HG03439 (cell line): ENCODE data around the gene COPB2.
"Not testable (repeated sequence)": the region's sequence is repeated elsewhere in the genome, so short reads cannot be mapped to it uniquely, and the experiment has no call there.

Experiments used
- ATAC-seq: cut with Tn5 transposase; IDR thresholded peaks from one replicate; pipeline ENCODE4 v1.9.1; 2021; ENCODE audit warnings: mild to moderate bottlenecking, moderate library complexity; ENCODE audit not compliant: unreplicated experiment

COPB2 gene

DNA sequence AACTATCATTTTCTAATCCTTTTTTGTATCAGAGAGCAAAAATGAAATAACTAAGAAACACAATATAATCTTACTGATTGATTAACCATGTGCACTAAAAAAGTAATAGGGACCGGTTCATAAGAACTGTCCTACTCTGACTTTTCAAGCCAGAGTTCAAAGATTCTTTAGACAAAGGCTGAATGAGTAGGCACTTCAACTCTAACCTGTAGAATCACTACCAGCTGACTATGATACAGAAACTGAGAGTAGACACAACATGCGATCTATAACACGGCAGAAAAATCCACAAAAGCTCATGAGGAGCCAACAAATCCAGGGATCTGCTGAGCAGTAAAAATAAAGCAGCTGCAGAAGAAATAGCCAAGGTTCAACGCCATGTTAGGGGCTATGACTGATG, 8.9 kb downstream of the COPB2 start:
- ATAC-seq: no peak

DNA sequence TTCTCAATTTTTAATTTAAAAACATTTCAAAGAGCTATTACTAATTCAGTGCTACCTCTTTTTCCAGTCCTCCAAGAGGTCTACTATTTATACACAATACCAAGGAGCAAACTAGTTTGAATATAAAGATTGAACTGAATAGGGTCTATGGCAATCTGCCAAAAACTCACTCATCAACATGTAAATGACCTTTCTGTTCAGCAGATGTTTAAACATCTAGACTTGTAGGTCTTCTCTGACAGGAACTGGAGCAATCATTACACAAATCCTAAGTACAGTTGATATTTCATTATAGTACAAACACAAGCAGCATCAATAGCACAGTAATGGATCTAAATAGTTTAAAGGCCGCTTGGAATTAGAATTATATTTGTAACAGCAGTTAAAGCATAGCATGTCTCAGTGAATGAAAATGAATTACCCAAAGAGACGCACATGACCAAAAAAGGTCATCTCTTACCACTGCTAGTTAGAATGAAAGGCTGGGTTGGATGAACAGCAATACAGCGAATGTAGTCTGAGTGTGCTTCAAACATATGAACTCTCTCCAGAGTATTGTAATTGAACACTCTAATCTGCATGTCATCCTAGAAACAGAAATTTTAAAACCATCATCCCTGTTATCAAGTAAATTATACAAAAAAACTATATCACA, 10.7 kb downstream of the COPB2 start:
- no peak for ATAC-seq

DNA sequence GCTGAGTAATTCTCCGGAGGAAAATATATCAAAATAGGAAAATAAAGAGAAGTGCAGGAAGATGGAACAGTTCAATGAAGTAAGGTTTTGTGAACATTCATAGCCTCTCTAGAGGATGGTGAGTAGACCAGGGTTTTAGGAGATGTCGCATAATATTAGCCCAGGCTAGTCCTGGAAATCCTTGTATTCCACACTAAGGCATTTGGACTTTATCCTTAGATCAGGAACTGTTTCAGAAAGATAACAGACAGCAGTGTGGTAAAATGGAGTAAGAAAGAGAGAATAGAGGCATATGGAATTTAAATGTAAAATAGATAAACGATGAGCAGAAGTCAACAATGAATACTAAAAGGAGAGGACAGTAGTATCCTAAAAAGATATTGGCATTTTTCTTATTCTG, 12.1 kb downstream of the COPB2 start:
- ATAC-seq: no peak

DNA sequence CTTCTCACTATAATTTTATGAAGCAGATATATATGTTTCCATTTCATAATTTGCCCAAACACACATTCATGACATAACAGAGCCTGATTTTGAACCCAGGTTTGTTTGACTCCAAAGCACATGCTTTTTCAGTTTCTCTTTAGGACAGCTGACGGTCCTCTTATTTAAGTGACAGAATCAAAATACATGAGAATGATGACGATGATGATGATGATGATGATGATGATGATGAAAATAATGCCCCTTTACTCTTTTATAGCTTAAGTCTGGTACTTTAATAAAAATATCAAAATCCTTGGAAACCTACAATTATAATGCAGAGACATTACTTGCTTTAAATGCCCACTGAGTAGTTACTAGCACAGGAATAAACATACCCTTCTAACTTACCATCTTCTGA, 15.3 kb downstream of the COPB2 start:
- no peak for ATAC-seq

DNA sequence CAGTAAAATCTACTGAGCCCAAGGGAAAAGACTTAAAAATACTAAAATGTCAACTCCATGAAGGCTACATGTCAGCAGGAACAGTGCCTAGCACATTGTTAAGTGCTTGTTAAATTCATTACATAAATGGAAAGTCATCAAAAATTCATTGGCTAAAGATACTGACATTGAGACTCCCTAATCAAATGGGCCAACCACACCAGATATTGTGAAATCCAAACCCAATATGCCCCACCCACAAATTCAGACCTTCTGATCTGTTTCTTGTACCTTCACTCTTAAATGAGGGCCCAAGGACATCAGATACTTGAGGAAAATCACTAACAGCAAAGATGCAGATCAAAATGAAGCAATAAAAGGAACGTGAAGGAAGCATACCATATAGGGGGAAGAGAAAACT, 24.9 kb downstream of the COPB2 start:
- no peak for ATAC-seq

DNA sequence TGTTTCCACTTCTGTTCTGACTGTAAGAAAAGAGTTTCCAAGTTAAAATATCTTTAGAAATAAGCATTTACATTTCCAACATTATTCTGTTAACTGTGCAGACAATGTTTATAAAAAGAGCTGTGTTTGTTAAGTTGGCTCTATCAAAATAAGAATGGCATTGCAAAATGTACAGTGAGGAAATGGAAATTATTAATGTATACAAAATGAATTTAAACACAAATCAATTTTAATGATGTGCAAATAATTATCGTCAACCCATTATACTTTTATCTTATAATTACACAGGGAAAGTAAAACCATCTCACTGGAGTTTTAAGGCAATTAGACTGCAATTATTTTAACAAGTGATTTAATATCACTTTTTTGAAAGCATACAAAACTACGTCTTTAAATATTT, 28.2 kb downstream of the COPB2 start:
- ATAC-seq: no peak

DNA sequence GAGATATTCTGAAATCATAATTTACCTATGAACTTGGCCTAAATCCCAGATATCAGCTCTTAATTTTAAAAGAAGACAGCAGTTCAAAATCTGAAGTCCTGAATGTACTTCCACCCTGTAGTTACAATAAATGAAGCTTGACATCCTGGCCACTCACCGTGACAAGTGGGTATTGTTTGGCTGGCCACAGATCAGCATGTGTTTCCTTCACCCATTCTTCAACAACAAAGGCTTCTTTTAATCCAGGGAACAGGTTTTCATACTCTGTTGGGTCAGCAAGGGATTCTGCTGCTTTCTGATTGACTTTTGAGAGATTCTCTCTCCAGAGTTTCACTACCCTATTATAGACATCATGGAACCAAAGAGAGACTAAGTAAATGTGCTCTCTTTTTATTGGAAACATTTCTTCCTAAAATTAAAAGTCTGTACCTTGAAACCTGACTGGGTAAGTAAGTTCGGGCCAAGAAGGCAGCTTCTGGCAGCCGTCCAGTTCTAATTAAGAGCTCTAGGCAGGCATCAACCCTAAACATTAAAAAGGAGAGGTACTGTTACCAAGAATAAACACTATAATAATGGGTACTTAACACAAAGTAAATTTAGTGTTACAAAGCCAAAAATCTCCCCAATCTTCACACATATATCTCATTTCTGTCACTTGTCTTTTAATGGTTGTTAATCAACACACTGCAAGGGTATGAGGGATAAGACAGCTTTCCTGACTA, 30.4 kb downstream of the COPB2 start:
- ATAC-seq: no peak

DNA sequence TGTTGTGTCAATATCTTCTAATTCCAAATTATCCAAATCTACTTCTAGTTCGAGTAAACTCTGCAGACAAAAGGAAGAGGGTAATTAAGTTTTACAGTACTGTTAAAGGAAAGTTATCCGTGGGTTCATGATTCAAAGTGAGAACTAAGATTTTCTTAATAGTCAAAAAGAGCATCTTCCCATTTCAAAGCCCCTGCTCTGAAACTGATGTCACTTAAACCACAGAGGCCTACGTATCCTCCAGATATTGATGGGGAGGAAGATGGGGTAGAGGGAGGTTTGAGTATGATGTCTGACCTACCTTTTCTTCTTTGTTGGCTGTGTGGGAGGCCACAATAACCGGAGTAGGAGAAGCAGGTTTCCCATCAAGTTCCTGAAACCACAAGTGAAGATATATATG, 31.5 kb downstream of the COPB2 start:
- ATAC-seq: no peak

DNA sequence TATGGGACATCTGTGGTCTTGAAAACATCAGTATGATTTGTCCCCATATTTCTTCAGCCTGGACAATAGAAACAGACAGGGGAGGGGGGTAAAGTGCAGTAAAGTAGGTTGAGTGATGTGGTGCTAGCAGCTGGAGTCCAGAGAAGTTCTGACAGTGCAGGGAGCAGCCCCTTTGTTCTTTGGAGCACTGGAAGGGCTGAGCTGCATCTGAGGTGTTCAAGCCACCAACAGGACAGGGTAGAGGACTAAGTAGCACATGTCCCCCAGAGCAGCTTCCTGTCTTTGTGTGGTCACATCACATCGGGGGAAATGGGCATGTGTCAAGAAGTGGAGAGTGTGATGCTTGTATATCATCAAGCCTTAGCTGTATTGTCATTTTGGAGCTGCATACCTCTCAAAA, 33.6 kb downstream of the COPB2 start:
- ATAC-seq: no peak

DNA sequence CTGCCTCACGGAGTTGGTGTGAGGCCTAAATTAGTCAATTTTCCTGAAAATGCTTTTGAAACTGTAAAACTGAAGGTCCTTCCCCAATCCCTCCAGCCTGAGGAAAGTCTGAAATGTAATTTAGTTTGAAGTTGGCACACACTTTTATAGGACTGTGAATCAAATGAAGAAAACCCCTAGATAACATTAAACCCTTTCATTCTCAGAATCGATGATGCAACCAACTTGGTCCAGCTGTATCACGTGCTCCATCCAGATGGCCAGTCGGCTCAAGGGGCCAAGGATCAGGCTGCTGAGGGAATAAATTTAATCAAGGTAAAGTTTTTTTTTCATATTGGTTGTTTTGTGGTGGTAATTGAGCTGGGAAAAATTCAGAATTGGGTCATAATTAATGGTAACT, 34.0 kb downstream of the COPB2 start:
- ATAC-seq: no peak

DNA sequence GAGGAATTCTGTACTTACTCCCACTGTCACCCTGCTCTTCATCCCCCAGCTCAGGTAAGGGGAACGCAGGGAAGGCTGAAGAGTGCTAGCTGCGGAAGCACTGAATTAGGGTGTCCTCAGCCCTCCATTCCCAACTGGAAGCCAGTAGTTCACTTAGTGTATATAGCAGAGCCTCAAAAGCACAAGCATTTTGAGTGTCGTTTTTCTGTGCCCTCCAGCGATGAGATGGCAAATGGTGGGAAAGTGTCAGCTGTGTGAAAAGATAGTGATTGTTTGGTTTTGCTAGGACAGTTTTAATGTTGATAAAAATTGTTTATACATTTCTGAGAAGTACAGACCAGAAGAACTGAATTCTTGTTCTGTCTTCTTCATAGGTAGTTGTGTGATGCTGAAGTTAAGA, 34.8 kb downstream of the COPB2 start:
- ATAC-seq: no peak

DNA sequence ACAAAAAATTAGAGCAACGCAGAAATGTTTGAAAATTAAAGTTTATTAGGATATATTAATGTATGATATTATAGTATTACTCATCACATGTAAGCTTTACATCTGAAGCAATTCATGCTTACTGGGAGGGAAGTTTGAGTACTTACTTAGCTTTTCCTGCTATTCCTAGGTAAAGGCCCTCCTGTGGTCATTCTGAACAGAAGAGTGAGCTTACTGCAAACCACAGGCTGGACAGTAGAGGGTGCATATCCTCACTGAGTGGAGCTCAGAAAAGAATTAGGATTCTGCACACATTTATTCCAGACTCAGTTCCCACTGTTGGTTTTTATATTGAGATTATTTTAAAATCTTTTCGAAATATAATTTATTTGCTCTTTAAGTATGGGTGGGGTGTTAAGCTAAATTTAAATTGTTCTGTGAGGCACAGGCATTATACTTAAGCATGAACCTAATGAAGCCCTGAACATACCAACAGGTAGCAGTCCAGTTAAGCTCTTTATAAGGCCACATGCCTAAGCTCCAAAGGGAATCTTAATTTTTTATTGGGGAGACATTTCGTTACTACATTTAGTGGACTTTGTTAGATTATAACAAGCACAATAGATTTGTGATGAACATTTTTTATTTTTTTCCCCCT, 35.4 kb downstream of the COPB2 start:
- no peak for ATAC-seq

DNA sequence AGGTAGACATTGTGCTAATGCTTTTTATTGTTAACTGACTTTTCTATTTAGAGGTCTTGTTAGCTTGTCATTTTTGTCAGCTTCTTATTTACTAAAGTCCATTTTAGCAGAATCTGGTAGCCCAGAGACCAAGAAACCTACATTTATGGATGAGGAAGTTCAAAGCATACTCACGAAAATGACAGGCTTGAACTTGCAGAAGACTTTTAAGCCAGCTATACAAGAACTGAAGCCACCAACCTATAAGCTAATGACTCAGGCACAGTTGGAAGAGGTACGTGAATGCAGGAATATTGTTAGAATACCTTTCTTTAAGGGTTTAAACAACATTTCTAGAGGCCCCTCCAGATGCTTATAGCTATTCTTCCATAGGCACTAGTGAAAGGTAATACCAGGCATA, 42.7 kb downstream of the COPB2 start:
- no peak for ATAC-seq

DNA sequence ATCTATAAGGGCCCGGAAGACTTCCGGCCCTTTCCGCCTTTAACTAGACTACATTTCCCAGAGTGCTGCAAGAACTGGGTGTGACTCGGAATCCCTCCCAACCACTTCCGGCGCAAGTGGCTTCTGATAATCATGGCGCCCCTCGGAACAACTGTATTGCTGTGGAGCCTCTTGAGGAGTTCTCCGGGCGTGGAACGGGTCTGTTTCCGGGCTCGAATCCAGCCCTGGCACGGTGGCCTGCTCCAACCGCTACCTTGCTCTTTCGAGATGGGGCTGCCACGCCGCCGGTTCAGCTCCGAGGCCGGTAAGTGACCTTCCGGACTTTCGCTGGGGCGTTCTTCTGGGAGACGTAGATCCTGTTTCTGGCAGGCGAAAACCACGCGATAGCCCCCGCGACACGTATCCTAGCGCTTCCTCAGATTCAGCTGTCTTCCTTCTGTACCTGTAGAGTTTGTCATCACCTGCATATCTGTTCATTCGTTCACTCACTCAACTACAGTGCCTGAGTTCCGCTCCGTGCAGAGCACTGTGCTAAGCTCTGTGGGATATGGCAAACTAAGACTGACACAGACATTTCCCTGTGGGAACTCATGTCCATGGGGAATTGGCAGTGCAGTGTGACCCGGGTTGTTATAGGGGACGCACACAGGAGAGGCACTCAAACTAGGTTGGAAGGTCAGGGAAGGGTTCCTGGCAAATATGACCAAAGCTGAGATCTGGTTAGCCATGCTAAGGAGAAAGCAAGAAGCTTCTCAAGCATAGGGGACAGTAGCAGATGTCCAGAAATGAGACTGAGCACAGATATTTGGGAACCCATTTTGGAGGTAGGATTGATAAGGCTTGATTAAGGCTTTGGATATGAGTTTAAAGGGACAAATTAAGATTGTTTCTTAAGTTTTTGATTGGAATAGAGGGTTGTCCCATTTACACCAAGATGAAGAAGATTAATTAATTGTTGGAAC, 45.3 kb downstream of the COPB2 start, which contains the start of gene MRPS22:
Gene MRPS22 (plus strand): TSS at position 126 of the 962 bp plus-strand sequence. CDS start 7 bp downstream, at position 133.
- ATAC-seq: peak; percentile 96

DNA sequence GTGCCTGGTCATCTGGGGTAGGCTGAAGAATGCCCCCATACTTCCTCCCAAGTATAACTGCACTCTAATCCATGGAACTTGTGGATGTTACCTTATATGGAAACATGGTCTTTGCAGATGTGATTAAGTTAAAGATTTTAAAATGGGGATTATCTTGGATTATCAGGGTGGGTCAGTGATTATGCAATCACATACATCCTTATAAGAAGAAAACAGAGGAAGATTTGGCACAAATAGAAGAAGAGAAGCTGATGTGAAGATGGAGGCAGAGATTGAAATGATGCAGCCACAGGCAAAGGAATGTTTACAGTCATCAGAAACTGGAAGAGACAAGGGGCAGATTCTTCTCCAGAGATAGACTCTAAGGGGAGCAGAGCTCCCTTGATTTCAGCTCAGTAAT, 47.4 kb downstream of the COPB2 start:
- ATAC-seq: no peak

DNA sequence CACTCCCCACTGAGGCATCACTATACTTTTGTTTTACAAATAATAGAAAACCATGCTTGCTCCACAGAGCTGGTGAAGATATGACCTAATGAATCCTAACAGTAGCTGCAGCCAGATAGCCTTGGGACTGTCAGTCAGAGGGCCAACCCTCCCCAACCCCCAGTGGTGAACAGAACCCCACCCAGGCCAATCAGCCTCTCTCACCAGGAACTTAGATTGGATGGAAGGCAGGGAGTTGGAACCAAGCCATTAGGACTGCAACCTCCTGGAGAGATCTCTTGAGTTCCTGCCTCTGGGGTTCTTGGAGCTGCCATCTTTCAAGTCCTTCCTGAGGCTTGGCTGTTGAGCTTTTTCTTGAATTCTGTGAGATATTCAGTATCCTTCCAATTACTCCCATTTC, 48.7 kb downstream of the COPB2 start:
- ATAC-seq: no peak

DNA sequence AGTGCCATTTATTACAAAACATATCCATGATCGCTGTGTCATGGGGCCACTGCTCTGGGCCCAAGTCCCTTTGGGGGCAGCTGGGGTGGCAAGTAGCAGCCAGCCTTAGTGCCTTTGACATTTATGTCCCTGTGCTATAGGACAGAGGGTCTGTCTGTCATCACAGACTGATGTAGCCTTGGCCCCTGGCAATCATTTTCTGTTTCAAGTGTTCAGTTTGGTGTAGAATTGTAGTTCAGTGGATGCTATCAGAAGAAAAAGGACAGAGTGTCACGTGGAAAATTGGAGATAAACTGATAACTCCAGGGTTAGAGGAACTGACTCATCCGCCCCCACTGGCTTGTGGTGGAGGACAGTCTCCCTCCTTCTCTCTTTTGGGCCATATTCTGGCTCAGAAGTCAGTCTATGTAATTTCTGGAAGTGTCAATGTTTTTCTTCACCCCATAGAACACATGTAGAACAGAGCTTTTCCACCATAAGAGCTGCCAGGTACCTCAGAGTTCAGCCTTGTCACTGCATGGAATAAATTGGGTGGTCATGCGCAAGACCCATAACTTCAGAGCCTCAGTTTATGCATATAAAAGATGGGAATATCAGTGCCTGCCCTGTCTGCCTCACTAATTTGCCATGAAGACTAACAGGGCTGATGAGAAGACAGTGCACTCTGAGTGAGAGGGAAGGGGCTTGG, 50.1 kb downstream of the COPB2 start:
- ATAC-seq: no peak

DNA sequence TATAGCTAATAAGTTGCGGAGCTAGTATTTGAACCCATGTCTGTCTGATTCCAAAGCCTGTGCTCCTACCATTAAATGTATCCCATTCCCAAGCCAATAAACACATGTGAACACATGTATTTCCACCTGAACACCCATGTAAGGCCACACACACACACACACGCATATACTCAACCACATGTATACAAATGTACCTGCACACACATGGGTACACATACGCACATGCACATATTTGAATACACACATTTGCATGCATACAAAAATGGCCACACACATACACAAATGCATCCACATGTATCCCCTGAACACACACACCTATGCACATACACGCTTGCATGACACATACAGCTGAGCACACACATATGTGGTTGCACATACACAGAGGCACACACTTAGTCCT, 51.0 kb downstream of the COPB2 start:
- no peak for ATAC-seq

DNA sequence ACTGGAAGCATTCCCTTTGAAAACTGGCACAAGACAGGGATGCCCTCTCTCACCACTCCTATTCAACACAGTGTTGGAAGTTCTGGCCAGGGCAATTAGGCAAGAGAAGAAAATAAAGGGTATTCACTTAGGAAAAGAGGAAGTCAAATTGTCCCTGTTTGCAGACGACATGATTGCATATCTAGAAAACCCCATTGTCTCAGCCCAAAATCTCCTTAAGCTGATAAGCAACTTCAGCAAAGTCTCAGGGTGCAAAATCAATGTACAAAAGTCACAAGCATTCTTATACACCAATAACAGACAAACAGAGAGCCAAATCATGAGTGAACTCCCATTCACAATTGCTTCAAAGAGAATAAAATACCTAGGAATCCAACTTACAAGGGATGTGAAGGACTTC, 54.8 kb downstream of the COPB2 start:
- not testable (repeated sequence) for ATAC-seq

DNA sequence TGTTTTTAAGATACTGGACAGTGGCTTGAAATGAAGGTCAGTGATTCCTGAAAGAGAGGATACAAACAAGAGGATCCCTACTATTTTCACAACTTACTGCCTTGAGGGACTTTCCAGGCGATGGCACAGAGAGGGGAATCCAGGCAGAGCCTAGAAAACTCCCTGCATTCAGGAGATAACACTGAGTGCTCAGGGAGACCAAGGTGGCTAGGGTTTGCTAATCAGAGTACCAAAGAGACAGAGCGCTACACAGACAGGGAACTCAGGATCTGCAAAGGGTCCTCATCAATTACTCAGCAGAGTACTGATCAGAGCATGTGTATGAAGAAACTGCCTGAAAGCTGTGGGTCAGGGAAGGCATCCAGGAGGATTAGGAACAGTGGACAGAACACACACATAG, 57.4 kb downstream of the COPB2 start:
- ATAC-seq: no peak
